ENCODE measurements around the gene KIF14. TPM values are rescaled to one million over a fixed set of nuclear protein-coding genes. Genes with fewer than 3 reads are reported as not detected.

Gene KIF14
- total and polyA plus RNA-seq, 2 of the 8 experiments (the other 6 are each of a cell fraction or from before 2014, with no cell fraction given) = 2.6 to 23.3 TPM

GRCh38 chr1:200624679-200625335 is 4.3 kb upstream of the KIF14 start:
- DNase-seq (ENCODE audit: low read depth in 1 of 2, low spot score in 2 of 2) (no peak), FAIRE-seq (no peak)
- Histone ChIP-seq H4K91ac (replicated peaks; ENCODE audit: insufficient read length, low read length) (no peak overlapping the region), H2BK12ac (ENCODE audit: low read depth, low read length) (no peak overlapping the region), H4K8ac (ENCODE audit: extremely low read depth, insufficient read depth, low read length) (no peak overlapping the region), H3K4ac (replicated peaks; ENCODE audit: insufficient read length, low read depth, low read length) (no peak overlapping the region), H3K18ac (ENCODE audit: extremely low read depth, low read length) (no peak overlapping the region), H3K4me2 (ENCODE audit: insufficient read depth in 1 of 2, low read depth in 2 of 2, low read length in 2 of 2) (no peak overlapping the region), H3K23me2 (ENCODE audit: low read depth, low read length) (no peaks in the 10 kb centered on the region; the same call in 1 of the 2 replicates), H3K9ac (replicated peaks in 1 of 4; ENCODE audit: extremely low read depth in 1 of 4, low read depth in 3 of 4, low read length in 3 of 4) (no peak overlapping the region), H4K20me1 (replicated peaks in 1 of 2; ENCODE audit: control insufficient read depth in 1 of 2, insufficient read depth in 2 of 2, low read length in 2 of 2) (no peaks in the 10 kb centered on the region), H2AFZ (ENCODE audit: low read length) (no peak overlapping the region), H2BK120ac (replicated peaks; ENCODE audit: low read depth, low read length) (no peak overlapping the region), H3K14ac (ENCODE audit: insufficient read length) (no peak overlapping the region), H3K79me2 (ENCODE audit: control insufficient read depth in 1 of 2, insufficient read depth in 2 of 2, low read length in 2 of 2) (peaks cover 0 to 5% of the 10 kb centered on the region in 2 experiments; a peak in 2 of 4 replicates), H3K4me3 (ENCODE audit: extremely low read depth in 1 of 4, insufficient read depth in 2 of 4, low read depth in 3 of 4, low read length in 4 of 4) (no peak overlapping the region), H3K56ac (replicated peaks; ENCODE audit: insufficient read length, low read depth, low read length) (no peak overlapping the region), H4K5ac (ENCODE audit: insufficient read length, low read depth, low read length) (no peak overlapping the region), H3K23ac (ENCODE audit: insufficient read length) (no peak overlapping the region), H3K27me3 (replicated peaks in 1 of 4; ENCODE audit: control insufficient read depth in 3 of 4, extremely low read depth in 1 of 4, insufficient read depth in 3 of 4, low read length in 3 of 4) (no peaks in the 10 kb centered on the region), H2BK5ac (ENCODE audit: low read depth, low read length) (no peak overlapping the region), H3K27ac (ENCODE audit: low read depth, low read length) (no peak overlapping the region), H3K9me3 (ENCODE audit: insufficient read depth in 2 of 2, low read depth in 1 of 2, low read length in 1 of 2) (no peaks in the 10 kb centered on the region), H2AK5ac (ENCODE audit: low read depth, low read length) (no peak overlapping the region), H3K4me1 (replicated peaks in 1 of 4; ENCODE audit: control insufficient read depth in 3 of 4, insufficient read depth in 4 of 4, low read length in 3 of 4) (no peaks in the 10 kb centered on the region), H2BK15ac (ENCODE audit: low read length) (no peak overlapping the region), H2BK20ac (ENCODE audit: low read length) (no peak overlapping the region), H3K36me3 (ENCODE audit: control insufficient read depth in 2 of 4, insufficient read depth in 4 of 4, low read length in 3 of 4) (no peaks in the 10 kb centered on the region), H3K79me1 (ENCODE audit: low read depth, low read length) (no peaks in the 10 kb centered on the region)
- ChIA-PET POLR2A (ENCODE audit: partially characterized antibody) (interaction anchor here (1.2 kb wide), 1 partner anchor 44 kb away, joined by 4 read pairs; the partner anchor contains the start of gene DDX59), CTCF (ENCODE audit: partially characterized antibody) (interaction anchor here (0.6 kb wide), 2 partner anchors 27 to 102 kb away, joined by 3 to 4 read pairs; no protein-coding TSS in a partner anchor)
- WGBS, 2 experiments (ENCODE audit: extremely low coverage in 1 of 2, insufficient coverage in 1 of 2, insufficient read length in 1 of 2, insufficient replicate concordance in 2 of 2, low coverage in 1 of 2, low lambda C conversion rate in 2 of 2, missing lambda C conversion rate in 1 of 2) = 94% methylated on average over 2 of the region's 2 CpGs; no CpG with 5 or more reads in 1 of the 2 experiments
- TF ChIP-seq CREB1 (IDR thresholded peaks at IDR 0.05) = no peak
- no peak for TF ChIP-seq KDM4A (IDR thresholded peaks at IDR 0.05; ENCODE audit: low read depth, low read length, severe bottlenecking)
- no peak for TF ChIP-seq RBBP5 (IDR thresholded peaks at IDR 0.05; ENCODE audit: borderline replicate concordance, low read depth, low read length)
- TF ChIP-seq CHD1 (IDR thresholded peaks at IDR 0.05; ENCODE audit: low read depth, low read length) = no peak
- no peak for TF ChIP-seq CEBPB (IDR thresholded peaks at IDR 0.05; ENCODE audit: low read depth, low read length)
- no peak for TF ChIP-seq SIN3A (conservative IDR thresholded peaks at IDR 0.05 in 1 of 2, IDR thresholded peaks at IDR 0.05 in 1 of 2; ENCODE audit: low read depth in 1 of 2, low read length in 2 of 2)
- no peak for TF ChIP-seq MAFK (IDR thresholded peaks at IDR 0.05; ENCODE audit: low read depth, low read length)
- TF ChIP-seq SUZ12 (IDR thresholded peaks at IDR 0.05; ENCODE audit: low read length) = no peak
- no peak for TF ChIP-seq HDAC2 (IDR thresholded peaks at IDR 0.05; ENCODE audit: borderline replicate concordance in 1 of 2, low read depth in 2 of 2, low read length in 2 of 2)
- TF ChIP-seq ATF3 (IDR thresholded peaks at IDR 0.05; ENCODE audit: insufficient read depth, low read depth, low read length) = no peak
- no peak for TF ChIP-seq SRF (IDR thresholded peaks at IDR 0.05; ENCODE audit: low read depth, low read length)
- TF ChIP-seq FOSL1 (IDR thresholded peaks at IDR 0.05; ENCODE audit: insufficient read depth, low read depth, low read length) = no peak
- TF ChIP-seq ASH2L (IDR thresholded peaks at IDR 0.05; ENCODE audit: low read length) = no peak

Measured in H1 (cell line).